GM19035 (cell line): ENCODE results near the gene DCLRE1B.

ENCODE experiments used
- ATAC-seq: cut with Tn5 transposase; IDR thresholded peaks from one replicate; pipeline ENCODE4 v1.9.1; 2021; ENCODE audit not compliant: unreplicated experiment

DCLRE1B gene

DNA sequence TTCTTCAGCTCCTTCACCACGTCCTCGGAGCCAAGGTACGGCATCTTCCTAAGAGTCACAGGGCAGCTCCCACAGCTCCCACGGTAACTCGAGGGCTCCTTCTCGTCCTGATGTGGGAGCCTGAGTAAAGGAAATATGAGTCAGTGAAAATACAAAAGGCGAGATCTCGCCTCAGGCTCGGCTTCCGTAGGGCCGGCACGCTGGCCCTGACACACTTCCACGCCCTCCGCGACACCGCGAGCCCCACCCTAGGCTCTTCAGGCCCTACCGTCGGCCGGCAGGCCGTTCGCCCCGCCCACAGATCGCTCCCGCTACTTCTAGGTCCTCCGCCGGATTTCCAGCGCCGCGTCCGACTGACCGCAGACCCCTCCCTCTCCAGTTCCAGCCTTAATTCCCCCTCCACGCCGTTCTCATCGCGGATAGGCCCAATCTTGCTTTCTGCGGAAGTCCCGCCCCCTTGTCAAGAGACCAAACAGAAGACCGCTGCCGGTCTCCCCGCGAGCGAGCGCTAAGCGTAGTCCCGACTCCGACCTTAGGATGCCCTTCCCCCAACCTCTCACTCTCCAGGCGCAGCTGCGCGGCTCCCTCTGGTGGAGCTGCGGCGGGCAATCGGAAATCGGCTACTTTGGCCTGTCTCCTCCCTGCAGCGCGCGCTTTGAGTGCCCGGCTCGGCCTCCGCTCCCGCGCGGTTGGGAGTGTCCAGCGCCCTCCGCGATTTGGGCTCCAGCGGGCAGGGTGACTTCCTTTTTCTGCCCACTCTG, at the start of gene DCLRE1B, which contains the start of gene AP4B1:
Gene DCLRE1B, plus strand, starts transcription at position 653 of the 761 bp plus-strand sequence. CDS start 261 bp downstream, outside the sequence.
Gene AP4B1, minus strand, starts transcription at position 126 of the 761 bp plus-strand sequence. Its CDS starts 82 bp downstream, at position 44.
- peak; percentile 90 for ATAC-seq

DNA sequence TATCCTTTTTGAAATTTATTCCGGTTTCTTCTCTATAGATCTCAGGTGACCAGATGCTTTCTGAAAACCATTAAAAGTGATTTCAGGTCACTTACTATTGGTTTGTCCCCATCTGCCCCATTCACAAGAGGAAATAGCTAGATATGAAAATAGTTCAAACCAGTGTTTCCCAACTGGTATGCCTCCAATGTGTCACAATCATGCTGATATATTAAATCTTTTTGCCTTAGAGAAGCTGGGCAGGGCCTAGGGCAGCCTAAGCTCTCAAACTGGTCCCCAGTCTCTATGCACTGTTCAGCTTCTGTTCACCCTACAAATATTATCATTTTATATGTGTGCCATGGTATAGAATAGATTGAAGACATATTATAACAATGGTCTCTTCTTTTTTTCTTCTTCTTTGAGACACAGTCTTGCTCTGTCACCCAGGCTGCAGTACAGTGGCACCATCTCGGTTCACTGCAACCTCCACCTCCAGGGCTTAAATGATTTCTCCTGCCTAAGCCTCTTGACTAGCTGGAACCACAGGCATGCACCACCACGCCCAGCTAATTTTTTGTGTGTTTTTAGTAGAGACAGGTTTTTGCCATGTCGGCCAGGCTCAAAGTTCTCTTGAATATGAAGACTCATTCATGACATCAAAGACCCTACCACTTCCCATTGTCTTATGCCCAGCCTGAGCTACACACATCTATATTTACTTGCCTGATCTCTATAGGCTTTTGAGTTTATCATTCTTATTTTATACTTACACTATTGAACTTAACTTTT, 49.3 kb upstream of the DCLRE1B start:
- no peak for ATAC-seq

DNA sequence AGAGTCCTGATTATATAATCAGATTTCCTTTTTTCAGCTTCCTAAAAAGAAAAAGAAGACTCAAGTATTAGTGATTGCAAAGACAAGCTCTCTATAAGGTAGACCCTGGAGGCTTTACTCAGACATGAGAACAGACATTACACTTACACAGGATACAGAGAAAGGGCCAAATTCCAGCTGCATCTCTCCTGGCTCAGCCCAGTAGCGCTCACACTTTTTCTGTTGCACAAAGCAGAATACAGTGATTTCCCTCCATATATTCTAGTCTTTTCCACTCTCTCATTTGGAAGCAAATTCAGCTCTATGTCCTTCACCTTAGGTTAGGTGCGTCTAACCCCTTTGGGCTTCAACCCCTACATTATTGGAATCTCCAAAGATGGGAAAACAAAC, 48.7 kb upstream of the DCLRE1B start:
- no peak for ATAC-seq

DNA sequence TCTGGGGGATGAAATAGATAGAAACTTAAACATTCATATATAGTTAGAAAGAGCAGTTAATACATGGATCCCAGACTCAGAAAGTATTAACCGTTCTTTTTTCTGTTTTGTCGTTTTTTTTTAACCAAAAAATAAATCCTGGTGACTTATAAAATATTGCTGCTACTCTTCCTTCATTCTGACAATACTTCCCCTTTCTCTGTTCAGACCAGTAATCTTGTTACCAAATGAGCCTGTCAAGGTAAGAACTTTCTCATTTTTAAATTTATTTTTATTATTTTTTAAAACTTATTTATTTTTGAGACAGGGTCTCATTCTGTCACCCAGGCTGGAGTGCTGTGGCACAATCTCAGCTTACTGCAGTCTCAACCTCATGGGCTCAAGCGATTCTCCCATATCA, 47.4 kb upstream of the DCLRE1B start:
- no peak for ATAC-seq

DNA sequence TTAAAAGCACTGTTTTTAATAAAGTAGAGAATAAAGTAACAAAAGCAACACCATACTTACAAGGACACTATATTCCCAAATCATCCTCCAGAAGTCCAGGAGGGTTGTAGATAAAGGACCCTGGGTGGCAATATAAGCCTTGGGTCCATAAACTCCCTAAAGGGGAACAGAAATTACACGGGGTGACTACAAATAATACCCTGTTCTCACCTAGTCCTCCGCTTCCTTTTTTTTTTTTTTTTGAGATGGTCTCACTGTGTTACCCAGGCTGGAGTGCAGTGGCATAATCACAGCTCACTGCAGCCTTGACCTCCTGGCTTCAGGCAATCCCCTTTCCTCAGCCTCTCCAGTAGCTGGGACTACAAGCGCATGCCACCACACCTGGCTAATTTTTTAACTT, 46.7 kb upstream of the DCLRE1B start:
- ATAC-seq: no peak

DNA sequence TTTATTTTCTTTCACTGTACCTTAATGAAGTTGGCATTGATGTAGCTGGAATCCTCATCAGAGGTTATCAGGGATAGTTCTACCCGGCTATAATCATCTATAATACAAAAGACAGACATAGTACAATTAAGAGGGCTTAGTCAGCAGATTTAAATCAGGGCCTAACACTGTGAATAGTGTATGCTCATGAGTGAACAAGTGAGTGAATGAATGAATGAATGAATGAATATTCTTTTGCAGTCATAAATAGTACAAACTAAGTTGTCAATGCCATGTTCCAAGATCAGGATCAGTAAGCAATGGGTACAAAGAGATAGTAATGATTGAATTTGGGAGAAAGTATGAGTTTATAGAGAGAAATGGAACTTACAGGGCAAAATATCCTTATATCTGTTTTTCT, 46.1 kb upstream of the DCLRE1B start:
- ATAC-seq: no peak

DNA sequence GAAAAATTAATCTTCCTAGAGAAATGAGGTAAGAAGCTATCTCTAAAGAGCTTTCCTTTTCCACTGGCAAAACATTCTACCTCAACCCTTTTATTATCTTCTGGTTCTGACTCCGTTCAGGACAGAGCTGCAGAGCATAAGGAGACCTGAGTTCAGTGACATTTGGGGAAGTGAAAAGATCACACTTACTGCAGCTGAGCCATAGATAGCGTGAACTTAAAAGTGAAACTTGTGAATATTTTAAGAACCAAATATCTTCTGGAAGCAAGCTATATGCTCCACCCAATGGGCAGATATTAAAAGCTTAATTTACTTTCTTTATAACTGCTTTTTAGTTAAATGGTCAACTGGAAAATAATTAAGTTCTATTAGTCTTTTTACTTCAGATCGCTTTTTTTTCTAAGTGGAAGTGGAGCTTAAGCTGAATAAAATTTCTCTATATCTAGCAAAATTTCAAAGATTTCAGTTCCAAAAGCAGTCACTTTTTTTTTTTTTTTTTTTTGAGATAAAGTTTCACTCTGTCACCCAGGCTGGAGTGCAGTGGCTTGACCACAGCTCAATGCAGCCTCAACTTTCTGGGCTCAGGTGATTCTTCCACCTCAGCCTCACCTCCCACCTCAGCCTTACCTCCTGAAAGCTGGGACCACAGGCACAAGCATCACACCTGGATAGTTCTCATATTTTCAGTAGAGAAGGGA, 45.5 kb upstream of the DCLRE1B start:
- peak; percentile 91 for ATAC-seq

DNA sequence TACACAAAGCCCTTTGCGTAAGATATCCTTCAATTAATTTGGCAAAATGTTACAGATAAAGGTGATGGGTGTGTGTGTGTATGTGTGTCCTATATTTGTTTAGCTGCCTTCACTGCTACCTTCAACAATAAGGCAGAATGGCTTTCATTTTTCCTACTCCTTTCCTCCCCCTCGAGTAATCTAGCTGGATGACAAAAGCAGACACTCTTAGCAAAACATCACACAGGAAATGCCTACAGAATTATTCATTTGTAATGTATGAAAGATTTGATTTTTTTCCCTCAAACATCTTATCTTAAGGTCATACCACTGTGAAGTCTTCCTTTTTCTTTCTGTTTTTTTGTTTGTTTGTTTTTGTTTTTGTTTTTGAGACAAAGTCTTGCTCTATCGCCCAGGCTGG, 44.2 kb upstream of the DCLRE1B start:
- no peak for ATAC-seq

DNA sequence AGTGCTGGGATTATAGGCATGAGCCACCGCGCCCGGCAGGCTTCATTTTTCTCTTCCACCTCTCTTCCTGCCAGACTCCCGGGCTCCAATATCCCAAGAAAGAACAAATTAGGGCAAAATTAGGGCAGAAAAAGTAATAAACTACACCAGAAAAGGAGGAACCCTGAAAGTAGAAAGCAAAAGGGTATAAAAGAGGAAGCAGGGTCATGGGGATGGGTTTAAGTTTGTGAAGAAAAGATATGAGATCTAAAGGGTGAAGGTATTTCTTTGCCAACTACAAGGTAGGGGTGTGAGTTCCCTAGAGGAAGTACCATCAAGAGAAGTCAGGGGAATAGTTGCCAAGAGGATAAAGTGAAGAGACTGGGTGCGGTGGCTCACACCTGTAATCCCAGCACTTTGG, 43.5 kb upstream of the DCLRE1B start:
- no peak for ATAC-seq

DNA sequence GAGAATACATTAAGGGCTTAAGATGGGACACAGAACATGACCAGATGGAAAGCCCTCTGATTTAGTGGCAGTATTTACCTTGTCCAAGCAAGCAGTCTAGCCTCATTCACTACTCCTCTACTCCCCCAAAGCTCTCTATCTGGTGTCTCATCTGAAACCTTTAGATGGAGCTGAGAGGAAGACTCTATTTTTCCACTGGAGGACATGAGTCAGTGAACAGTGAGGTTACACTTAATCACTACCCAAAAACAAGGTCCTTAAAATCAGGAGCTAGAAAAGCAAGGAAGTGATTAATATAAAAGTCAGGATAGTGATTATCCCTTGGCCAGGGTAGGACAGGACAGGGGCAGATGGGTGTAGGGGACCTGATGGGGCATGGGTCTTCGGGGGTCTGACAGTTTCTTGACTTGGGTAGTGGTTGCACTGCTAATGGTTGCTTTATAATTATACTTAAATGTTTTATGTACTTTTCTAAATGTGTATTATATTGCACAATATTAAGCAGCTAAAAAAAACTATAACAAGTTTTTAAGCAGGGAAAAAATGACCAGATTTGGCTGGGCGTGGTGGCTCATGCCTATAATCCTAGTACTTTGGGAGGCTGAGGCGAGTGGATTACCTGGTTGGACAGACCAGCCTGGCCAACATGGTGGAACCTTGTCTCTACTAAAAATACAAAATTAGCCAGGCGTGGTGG, 36.6 kb upstream of the DCLRE1B start:
- no peak for ATAC-seq

DNA sequence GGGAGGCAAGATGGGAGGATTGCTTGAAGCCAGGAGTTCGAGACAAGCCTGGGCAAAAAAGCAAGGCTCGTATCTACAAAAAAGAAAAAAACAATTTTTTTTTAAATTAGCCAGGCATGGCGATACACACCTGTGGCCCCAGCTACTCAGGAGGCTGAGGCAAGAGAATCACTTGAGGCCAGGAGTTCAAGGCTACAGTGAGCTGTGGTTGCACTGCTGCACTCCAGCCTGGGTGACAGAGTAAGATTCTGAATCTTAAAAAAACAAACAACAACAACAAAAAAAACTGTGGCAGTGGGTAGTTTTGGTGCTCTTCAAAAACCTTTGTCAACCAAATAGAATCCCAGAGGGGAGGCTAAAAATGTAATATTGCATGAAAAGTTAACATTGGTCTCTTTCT, 34.3 kb upstream of the DCLRE1B start:
- no peak for ATAC-seq

DNA sequence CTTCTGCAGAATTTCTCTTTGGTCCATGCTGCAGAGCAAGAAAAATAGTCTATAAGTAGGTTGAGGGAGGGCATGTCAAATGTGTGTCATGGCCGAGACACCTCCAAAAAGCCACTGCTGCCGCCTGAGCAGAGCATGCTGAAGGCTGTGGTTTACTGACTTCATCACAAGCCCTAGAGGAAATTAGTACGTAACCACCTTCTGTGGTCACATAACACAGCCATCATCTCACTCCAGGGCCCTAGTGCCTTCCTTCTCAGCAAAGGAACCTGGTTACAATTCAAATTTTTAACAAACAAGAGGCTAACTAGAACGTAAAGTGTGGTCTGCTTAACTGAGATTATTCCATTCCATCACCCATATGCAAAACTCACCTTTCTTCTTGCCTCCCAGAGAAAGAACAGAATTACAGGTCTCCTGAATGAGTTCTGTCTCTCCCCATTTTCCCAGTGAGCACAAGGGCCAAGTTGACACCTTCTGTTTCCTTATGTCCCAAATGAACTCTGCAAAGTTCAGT, 33.5 kb upstream of the DCLRE1B start, which contains the start of gene PTPN22:
Gene PTPN22, minus strand, starts transcription at position 116 of the 517 bp plus-strand sequence.
- peak; percentile 92 for ATAC-seq

DNA sequence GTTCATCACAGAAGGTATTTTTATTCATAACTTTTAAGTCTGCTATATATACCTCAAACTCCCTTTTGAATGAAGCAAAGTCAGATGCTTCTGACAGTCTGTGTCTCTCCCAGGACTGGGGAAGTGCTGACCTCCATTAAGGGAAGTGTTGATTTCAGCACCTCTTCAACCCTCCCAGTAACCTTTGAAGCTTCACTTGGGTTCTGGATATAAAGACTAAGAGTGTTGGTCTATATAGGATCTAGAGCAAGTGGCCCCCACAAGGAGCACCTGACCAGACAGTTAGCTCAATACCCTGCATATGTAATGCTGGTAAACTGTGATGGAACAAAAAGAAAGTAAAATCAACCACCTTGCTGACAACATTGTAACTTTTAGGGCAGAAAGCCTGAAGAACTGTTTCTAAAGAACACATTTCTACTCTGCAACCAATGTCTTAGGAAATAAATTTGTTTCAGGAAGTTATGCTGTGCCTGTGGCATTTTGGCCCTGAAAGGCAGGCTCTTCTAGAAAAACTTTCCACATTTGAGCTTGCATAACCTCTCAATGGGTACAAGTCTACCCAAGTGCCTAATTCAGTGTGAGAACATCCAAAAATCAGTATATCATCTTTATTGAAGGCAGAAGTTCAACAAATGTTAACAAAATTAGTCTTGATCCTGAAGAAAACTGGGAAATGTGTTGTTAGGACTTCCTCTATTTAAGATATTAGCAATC, 32.7 kb upstream of the DCLRE1B start:
- peak; percentile 19 for ATAC-seq

DNA sequence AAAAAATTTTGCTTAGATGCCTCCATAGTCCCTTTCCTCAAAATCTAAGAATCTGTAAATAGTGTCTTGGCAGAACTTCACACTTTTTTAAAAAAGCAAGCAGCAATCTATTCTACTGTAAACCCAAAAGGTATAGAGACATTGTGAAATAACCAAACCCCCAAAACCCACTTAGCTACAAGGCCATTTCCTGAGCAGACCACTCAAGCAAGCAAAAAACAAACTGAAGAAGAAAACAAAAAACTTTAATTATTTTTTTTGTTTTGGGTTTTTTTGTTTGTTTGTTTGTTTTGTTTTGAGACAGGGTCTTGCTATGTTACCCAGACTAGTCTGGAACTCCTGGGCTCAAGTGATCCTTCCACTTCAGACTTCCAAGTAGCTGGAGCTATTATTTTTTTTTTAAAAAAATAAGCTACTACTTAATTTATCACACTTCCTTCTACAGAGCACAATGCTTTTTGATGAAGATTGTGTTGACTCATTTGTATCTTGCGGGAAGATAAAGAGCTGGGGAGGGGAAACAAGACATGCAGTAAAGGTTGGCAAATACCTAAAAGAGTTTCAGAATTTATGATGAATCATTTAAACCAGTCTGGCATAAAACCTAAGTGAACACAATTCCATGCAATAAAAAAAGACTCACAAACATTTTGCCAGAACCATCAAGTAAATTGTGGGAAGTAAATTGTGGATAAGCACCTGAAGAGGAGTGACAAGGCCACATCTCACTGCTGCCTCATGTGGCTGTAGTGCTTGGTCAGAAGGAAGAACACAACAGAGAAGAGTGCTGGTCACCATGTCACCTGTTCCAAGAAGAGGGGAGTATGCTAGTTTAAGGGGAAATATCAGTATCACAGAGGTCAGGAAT, 30.9 kb upstream of the DCLRE1B start:
- no peak for ATAC-seq

DNA sequence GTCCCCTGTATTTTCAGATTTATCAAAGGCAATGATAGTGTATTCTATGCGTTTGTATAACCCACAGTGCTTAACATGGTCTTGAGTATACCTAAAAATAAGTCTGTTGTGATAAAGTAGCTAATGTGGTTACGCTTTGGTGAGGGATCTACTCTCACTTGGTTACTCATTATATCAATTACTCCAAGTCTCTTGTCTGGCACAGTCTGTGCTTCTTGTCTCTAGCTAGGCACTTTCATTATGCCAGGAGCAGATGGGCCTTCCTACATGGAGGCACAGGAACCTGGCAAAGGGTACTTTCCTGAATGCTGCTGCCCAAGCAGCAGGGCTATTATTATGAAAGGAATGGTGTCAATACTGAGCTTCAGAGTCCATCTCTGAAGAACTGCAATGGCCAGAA, 29.4 kb upstream of the DCLRE1B start:
- ATAC-seq: no peak

DNA sequence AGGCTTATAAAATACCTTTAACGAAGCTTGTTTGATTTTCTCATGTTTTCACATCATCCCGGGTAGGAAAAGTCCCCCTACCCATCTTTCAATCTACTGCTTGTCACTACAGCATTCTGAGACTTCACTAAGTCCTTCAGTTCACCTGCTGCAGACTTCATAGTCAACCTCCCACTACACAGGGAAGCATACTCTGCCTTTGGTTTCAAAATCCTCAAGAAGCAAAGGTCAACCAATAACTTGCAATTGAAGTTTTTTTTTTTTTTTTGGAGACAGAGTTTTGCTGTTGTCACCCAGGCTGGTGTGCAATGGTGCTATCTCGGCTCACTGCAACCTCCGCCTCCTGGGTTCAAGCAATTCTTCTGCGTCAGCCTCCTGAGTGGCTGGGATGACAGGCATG, 28.9 kb upstream of the DCLRE1B start:
- no peak for ATAC-seq

DNA sequence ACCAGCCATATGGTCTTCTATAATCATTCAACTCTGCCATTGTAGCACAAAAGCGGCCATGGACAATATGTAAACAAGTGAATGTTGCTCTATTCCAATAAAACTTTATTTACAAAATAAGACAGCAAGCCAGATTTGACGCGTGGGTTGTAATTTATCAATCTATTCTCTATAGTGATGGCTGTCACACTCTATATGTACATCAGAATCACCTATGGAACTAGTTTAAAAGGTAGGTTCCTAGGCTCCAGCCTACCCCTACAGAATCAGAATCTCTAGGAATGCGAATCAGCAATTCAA, 25.4 kb upstream of the DCLRE1B start:
- ATAC-seq: no peak

DNA sequence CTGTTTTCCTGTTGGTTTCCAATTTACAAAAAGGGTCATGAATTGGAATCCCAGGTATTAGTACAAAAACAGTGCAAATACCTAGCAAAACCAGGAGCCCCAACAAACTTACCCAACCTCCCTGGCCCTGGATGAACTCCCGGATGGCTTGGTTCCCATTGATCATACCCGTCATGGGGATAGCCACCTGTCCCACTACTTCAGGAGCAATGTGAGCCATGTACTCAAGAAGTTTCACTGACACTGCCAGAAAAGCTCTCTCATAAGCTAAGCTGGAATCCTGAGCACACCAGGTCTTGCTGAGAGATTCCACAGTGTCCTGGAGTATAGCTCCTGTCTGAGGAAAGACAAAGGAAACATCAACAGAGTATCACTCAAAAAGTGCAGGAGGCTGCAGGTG, 23.5 kb upstream of the DCLRE1B start:
- ATAC-seq: no peak
